Parathyroid adenoma (tissue), 2 donors: Measurements from ENCODE around the gene NSMF.

ENCODE experiments used
- H2AFZ ChIP-seq: fragments of 300-600 bp; sonication (generic); one replicate; pipeline ENCODE4 v1.7.0; 2017; ENCODE audit warnings: antibody characterized with exemption, mild to moderate bottlenecking
- H3K27ac ChIP-seq: fragments of 300-600 bp; sonication (generic); one replicate; pipeline ENCODE4 v1.7.0; 2017
- H3K27me3 ChIP-seq: fragments of 300-600 bp; sonication (generic); one replicate; pipeline ENCODE4 v1.7.0; 2017; ENCODE audit warnings: low read length; ENCODE audit not compliant: control insufficient read depth, insufficient read depth
- H3K36me3 ChIP-seq: fragments of 300-600 bp; sonication (generic); one replicate; pipeline ENCODE4 v1.7.0; 2017; ENCODE audit warnings: low read length; ENCODE audit not compliant: control insufficient read depth, insufficient read depth
- H3K4me1 ChIP-seq: fragments of 300-600 bp; sonication (generic); one replicate; pipeline ENCODE4 v1.7.0; 2017; ENCODE audit warnings: control low read depth
- H3K4me2 ChIP-seq: fragments of 300-600 bp; sonication (generic); one replicate; pipeline ENCODE4 v1.7.0; 2017; ENCODE audit warnings: low read length
- H3K4me3 ChIP-seq: fragments of 300-600 bp; sonication (generic); one replicate; pipeline ENCODE4 v1.7.0; 2017; ENCODE audit warnings: low read depth, low read length
- H3K79me2 ChIP-seq: fragments of 300-600 bp; sonication (generic); one replicate; pipeline ENCODE4 v1.7.0; 2017; ENCODE audit warnings: control low read depth
- H3K9ac ChIP-seq: fragments of 300-600 bp; sonication (generic); one replicate; pipeline ENCODE4 v1.7.0; 2017; ENCODE audit warnings: mild to moderate bottlenecking
- H3K9me3 ChIP-seq: fragments of 300-600 bp; sonication (generic); one replicate; pipeline ENCODE4 v1.7.0; 2017; ENCODE audit warnings: low read length; ENCODE audit not compliant: control insufficient read depth
- TF ChIP-seq, protein P1 (sequence below): fragments of 300-600 bp; sonication (generic); IDR thresholded peaks from one replicate; pipeline ENCODE4 v1.7.0; 2017; ENCODE audit warnings: antibody characterized with exemption, mild to moderate bottlenecking
- donor health status: primary hyperparathyroidism.

Gene NSMF

GRCh38 chr9:137398561-137399468 is 60.3 kb downstream of the NSMF start:
- Histone ChIP-seq H3K9ac (no peak overlapping the region), H3K27ac (no peak overlapping the region), H3K27me3 (no peaks in the 10 kb centered on the region), H3K36me3 (no peaks in the 10 kb centered on the region), H3K4me2 (no peak overlapping the region), H3K4me1 (no peaks in the 10 kb centered on the region), H3K79me2 (no peaks in the 10 kb centered on the region), H2AFZ (no peak overlapping the region), H3K4me3 (no peak overlapping the region), H3K9me3 (no peaks in the 10 kb centered on the region)
- TF ChIP-seq, protein P1, sequence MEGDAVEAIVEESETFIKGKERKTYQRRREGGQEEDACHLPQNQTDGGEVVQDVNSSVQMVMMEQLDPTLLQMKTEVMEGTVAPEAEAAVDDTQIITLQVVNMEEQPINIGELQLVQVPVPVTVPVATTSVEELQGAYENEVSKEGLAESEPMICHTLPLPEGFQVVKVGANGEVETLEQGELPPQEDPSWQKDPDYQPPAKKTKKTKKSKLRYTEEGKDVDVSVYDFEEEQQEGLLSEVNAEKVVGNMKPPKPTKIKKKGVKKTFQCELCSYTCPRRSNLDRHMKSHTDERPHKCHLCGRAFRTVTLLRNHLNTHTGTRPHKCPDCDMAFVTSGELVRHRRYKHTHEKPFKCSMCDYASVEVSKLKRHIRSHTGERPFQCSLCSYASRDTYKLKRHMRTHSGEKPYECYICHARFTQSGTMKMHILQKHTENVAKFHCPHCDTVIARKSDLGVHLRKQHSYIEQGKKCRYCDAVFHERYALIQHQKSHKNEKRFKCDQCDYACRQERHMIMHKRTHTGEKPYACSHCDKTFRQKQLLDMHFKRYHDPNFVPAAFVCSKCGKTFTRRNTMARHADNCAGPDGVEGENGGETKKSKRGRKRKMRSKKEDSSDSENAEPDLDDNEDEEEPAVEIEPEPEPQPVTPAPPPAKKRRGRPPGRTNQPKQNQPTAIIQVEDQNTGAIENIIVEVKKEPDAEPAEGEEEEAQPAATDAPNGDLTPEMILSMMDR, result no peak

DNA sequence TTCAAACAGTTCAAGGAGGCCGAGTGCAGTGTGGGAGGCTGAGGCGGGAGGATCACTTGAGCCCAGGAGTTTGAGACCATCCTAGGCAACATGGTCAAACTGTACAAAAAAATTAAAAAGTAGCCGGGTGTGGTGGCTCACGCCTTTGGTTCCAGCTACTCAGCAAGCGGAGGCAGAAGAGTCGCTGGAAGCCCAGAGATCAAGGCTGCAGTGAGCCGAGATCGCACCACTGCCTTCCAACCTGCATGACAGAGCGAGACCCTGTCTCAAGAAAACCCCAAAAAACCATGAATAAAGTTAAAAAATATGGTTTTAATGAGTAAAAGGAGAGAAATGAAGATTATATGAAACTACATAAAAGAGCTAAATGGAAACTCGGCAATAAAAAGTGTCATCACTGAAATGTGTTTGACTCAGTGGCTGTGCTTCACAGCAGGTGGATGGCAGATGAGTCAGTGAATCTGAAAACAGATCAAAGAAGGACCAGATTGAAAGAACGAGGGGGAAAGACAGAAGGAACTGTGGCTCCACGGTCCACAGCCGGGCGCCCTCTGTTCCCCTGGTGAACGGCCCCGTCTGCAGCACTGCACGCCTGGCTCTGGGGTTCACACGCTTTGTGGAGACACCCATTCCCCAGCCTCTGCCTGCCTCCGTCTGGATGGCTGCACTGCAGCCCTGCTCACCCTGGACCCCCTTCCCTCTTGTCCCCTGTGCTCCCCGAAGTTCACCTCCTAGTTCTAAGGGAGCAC is 61.3 kb downstream of the NSMF start:
- TF ChIP-seq, protein P1, result no peak
- Histone ChIP-seq H3K4me1 (no peaks in the 10 kb centered on the region), H3K36me3 (no peaks in the 10 kb centered on the region), H3K79me2 (no peaks in the 10 kb centered on the region), H2AFZ (no peak overlapping the region), H3K9me3 (no peaks in the 10 kb centered on the region), H3K27ac (no peak overlapping the region), H3K9ac (no peak overlapping the region), H3K27me3 (no peaks in the 10 kb centered on the region), H3K4me3 (no peak overlapping the region), H3K4me2 (no peak overlapping the region)
